ENCODE data around the gene CHST11.
"Not testable (repeated sequence)": the region's sequence is repeated elsewhere in the genome, so short reads cannot be mapped to it uniquely, and the experiment has no call there.

Gene CHST11

DNA sequence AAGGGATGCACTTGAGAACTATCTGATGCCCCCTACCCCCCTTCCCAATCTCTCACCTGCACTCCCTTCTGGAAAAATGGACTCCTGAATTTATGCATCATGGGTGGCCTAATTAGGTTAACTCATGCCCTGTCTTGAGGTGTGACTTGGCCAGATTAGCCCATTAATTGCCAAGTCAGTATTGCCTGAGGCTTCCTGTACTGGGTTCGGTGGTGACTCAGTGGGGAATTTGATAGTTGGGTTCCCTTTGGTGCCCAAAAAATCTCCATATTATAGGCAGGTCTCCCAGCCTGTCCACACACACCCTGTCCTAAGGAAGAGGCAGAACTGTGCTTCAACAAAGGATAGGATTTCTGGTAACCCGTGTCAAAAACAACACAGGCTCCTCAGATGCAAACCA, 146.1 kb downstream of the CHST11 start:
- DNase-seq (ENCODE audit: insufficient read length, low spot score) (no peak), FAIRE-seq (no peak)
- no peak for TF ChIP-seq POLR2A (IDR thresholded peaks at IDR 0.05; ENCODE audit: low read depth, low read length)

DNA sequence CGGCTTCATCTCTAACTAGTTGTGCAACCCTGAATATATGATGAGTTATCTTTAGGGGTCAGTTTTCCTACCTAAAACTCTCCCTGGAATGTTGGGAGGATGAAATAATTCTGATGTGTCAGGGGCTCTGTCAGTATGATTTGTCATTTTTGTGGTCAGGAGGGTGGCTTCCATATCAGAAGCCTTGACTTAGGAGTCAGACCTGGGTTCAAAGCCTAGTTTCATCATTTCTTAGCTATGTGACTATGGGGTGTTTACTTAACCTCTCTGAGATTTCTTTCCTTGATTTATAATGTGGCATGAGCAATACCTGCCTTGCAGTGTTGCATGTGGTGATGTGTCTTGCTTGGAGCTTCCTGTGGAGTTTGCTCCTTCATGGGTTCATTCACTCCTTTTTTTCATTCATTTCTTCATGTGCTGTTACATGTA, 146.8 kb downstream of the CHST11 start:
- DNase-seq (ENCODE audit: insufficient read length, low spot score) (peak; percentile 49), FAIRE-seq (peak; percentile 57)
- no peak for TF ChIP-seq POLR2A (IDR thresholded peaks at IDR 0.05; ENCODE audit: low read depth, low read length)

DNA sequence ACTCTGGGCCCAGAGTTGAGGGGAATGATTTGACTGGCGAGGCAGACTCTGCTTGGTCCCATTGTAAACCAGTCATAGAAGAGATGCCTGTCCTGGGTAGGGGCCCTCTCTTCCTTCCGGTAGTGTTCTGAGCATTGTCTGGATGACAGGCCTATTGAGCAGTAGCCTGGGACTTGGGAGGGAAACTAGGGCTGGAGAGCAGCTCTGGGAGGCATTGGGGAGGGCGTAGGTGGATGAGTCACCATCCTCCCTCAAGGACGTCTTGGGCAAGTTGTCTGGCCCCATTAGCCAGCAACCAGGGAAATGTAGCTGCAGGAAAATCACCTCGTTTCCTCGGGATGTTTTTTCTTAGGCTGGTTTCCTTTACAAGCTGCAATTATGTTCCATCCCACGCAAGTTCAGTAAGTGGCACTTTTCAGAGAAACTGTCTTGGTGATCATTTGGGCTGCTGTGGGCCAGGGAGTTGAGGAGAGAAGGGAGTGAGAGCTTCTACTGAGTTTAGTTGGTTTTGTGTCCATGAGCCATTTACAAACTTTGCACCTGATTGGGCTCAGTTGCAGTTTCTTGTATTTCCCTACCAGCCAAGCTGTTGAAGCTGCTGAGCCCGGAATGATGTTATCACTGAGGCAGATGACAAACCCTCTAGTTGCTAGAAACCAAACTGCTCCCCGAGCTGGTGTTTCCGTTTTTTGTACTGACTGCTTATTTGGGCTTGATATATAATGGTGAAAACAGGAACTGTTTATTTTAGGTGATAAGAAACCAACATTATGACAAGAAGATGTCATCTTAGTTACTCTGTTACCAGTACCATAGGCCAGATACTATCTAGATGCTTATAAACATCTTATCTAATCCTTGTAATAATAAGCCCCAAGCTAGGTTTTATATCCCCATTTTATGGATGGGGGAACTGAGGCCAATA, 147.6 kb downstream of the CHST11 start:
- peak; percentile 92 for FAIRE-seq
- peak; percentile 84 for DNase-seq (ENCODE audit: insufficient read length, low spot score)
- TF ChIP-seq POLR2A (IDR thresholded peaks at IDR 0.05; ENCODE audit: low read depth, low read length): no peak

DNA sequence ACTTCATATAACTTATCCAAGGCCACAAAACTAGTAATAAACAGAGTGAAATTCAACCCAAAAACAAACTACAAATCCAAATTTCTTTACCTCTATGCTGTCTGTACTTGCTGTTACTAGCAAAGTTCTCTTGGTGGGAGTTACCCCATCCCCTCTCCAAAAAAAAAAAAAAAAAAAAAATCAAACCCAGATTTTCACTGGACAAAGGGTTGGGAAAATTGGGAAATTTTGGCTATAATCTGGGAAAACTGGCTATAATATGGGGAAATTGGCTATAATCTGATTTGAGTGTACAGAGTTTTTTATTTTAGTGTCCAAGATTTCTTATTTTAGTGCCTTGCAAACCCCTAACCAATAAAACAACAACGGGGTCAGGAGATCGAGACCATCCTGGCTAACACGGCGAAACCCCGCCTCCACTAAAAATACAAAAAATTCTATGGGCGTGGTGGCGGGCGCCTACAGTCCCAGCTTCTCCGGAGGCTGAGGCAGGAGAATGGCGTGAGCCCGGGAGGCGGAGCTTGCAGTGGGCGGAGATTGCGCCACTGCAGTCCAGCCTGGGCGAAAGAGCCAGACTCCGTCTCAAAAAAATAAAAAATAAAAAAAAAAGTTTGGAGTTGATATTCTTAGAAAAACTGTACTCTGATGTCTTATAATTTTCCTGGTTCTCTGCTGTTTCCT, 148.4 kb downstream of the CHST11 start:
- no peak for FAIRE-seq
- TF ChIP-seq POLR2A (IDR thresholded peaks at IDR 0.05; ENCODE audit: low read depth, low read length): no peak
- no peak for DNase-seq (ENCODE audit: insufficient read length, low spot score)

DNA sequence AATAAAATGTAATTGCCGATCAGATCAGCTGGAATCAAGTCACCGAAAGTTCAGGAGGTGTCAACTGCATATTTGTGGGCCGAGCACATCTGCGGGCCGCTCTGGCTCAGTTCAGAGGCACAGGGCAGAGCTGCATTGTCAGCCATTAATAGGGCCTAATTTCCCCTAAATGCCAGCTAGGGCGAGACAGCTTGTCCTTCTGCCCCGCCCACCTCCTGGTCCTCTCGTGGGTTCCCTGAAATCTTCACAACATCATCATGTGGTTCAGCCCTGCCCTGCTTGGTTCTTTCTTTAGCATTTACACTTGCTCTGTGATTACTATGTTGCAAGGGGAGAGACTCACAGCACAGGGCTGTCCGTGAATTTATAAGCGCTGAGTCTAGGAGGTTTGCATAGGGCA, 148.9 kb downstream of the CHST11 start:
- TF ChIP-seq POLR2A (IDR thresholded peaks at IDR 0.05; ENCODE audit: low read depth, low read length): no peak
- DNase-seq (ENCODE audit: insufficient read length, low spot score) (no peak), FAIRE-seq (no peak)

DNA sequence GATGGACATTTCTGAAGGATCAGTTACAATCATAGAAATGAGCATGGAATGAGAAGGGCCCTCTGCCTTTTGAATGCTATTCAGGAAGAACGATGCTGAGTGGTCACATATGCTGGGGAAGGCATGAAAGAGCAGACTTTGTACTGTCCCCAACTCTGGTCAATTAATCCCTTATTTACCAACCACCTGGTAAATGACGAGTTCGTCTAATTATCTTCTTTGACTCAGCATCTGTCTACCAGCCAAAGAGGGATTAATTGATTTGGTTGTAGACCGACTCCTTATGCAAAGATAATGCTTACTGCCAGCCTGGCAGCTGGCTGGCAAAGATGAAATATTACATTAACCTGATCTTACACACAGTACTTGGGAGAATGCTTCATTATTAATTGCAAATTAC, 152.2 kb downstream of the CHST11 start:
- FAIRE-seq: no peak
- TF ChIP-seq POLR2A (IDR thresholded peaks at IDR 0.05; ENCODE audit: low read depth, low read length): no peak
- no peak for DNase-seq (ENCODE audit: insufficient read length, low spot score)

DNA sequence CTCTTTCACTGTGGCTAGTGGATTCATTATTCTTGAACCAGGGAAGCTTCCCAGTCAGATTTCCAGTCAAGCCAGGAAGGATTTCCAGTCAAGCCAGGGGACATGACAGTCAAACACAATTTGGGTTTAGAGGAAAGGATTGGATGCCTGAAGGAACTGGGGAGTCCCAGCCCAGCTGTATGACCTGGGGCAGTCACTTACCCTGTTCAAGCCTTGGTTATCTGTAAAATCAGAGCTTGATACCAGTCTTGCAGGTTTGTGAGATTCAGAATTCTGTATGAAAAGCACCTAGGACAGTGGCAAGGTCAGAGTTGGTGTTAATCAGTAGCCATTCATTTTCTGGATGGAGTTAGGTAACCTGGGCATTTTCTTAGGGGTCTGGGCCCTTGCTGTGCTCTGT, 152.7 kb downstream of the CHST11 start:
- TF ChIP-seq POLR2A (IDR thresholded peaks at IDR 0.05; ENCODE audit: low read depth, low read length): no peak
- no peak for DNase-seq (ENCODE audit: insufficient read length, low spot score)
- FAIRE-seq: no peak

DNA sequence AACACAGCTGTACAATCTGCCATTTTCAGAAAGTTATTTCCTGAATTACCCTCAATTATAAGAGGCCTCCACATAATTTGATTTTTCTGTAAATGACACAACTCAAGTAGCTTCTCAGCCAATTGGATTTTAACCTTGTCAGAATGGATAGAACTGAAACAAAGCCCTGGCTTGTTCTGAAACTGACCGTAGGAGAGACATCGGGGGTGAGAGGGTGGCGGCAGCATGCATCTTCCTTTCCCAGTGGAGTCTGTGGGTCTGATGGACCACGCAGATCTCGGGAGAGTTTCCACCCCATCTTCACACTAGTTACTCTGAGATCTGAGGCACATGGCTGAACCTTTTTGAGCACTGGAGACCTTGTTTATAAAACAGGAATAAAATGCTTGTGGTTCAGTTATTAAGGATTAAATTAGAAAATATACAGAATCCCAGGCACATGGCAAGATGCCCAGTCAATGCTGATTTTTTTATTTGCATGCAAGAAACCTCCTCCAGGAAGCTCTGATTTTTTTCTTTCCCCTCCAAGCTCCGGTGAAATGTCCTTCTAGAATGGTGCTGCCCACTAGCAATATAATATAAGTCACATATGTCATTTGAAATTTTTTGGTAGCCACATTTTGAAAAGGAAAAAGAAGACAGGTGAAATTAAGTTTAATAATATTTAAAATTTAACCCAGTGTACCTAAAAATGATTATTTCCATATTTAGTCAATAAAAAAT, 153.9 kb downstream of the CHST11 start:
- TF ChIP-seq POLR2A (IDR thresholded peaks at IDR 0.05; ENCODE audit: low read depth, low read length): no peak
- FAIRE-seq (no peak), DNase-seq (ENCODE audit: insufficient read length, low spot score) (no peak)

DNA sequence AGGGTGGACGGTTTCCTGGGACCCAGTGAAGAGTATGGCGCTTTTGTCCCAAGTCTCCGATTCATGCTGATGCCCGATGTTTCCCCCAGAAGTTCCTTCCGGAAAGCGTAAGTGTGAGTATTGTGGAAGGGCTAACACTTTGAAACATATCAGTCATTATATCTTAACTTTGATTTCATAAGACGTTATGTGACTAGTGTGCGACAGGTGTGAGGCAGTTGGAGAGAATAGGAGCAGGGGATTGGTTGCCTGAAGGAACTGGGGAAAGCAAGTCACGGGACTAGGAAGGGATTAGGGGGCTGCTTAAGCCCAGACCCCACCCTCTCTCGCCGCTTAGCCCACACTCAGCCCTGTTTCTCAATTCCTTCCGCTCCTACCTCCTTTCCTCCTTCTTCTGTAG, 154.9 kb downstream of the CHST11 start:
- DNase-seq (ENCODE audit: insufficient read length, low spot score) (no peak), FAIRE-seq (no peak)
- no peak for TF ChIP-seq POLR2A (IDR thresholded peaks at IDR 0.05; ENCODE audit: low read depth, low read length)

DNA sequence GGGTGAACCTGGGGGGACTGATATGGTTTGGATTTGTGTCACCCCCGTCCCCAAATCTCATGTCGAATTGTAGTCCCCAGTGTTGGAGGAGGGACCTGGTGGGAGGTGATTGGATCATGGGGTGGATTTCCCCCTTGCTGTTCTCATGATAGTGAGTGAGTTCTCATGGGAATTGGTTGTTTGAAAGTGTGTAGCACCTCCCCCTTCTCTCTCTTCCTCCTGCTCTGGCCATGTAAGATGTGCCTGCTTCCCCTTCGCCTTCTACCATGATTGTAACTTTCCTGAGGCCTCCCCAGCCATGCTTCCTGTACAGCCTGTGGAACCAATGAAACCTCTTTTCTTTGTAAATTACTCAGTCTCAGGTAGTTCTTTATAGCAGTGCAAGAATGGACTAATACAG, 156.6 kb downstream of the CHST11 start:
- not testable (repeated sequence) for DNase-seq (ENCODE audit: insufficient read length, low spot score); FAIRE-seq

DNA sequence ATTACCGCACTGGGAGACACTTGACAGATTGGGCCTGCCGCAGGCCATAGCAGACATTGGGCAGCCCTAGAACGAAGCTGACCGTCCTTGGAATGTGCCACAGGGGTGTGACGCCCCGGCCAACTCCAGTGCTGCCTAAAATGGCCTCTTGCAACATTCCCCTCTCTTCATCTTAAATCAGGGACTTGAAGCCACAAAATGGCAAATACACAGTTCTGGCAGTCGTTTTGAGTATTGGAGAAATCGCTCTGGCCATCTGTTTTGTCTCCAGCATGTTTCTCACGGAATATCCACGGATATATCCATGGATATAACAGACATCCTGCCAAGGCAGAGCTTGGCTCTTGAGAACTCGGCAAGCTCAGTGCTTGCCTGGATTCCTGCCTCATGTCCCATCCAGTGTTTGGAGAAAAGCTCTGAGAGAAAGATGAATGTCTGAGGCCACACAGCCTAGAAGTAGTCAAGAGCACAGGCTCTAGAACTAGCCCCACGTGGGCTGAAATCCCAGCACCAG, 158.4 kb downstream of the CHST11 start:
- TF ChIP-seq POLR2A (IDR thresholded peaks at IDR 0.05; ENCODE audit: low read depth, low read length): no peak
- DNase-seq (ENCODE audit: insufficient read length, low spot score) (no peak), FAIRE-seq (no peak)

DNA sequence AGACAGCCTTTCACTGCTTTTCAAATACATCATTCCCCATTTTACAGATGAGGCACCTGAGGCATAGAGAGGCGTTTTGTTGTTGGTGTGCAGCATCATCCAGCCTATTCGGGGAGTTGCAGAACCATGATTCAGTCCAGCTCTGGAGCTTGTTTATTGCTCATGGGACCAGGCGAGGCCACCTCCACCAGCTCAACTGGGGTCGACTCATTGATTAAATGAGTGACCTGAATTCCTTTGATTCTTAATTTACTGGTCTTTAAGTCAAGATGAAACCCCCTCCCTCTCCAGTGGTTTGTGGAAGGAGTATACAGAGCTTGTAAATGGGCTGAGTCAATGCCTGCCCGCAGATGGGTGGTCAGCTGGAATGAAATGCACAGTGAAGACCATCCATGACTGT, 161.9 kb downstream of the CHST11 start:
- TF ChIP-seq POLR2A (IDR thresholded peaks at IDR 0.05; ENCODE audit: low read depth, low read length): no peak
- FAIRE-seq (no peak), DNase-seq (ENCODE audit: insufficient read length, low spot score) (no peak)

DNA sequence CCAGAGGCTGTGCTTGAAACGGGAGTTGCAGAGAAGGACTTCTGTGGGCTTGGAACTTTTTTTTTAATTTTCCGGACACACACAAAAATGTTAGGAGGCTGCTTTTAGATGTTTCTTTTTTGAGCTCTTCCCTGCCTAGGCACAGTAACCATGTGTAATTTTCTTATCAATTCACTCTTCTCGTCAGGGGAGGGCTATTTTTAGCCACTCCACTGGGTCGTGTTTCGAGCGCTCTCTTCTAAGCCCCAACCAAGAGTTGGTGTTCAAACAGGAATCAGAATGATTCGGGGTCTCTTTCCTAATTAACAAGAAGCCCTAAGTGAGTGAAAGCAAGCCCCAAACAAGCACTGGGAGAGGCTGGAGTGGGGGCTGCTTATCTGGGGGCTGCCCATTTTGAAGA, 162.6 kb downstream of the CHST11 start:
- no peak for FAIRE-seq
- TF ChIP-seq POLR2A (IDR thresholded peaks at IDR 0.05; ENCODE audit: low read depth, low read length): no peak
- no peak for DNase-seq (ENCODE audit: insufficient read length, low spot score)
